Type B pancreatic cell (in vitro differentiated cells): ENCODE measurements around the gene NLRP11. TPM values are rescaled to one million over a fixed set of nuclear protein-coding genes. Genes with fewer than 3 reads are reported as not detected.

Experiments
- DNase-seq: peaks from one replicate; pipeline ENCODE4 v3.0.0; 2021; ENCODE audit warnings: mixed read lengths; ENCODE audit not compliant: unreplicated experiment; ENCODE audit errors: extremely low spot score
- H3K27ac Mint-ChIP-seq: 2 replicates; pipeline ENCODE4 v1.8.0; 2021; ENCODE audit warnings: mild to moderate bottlenecking, mixed read lengths
- H3K27me3 Mint-ChIP-seq: 2 replicates; pipeline ENCODE4 v1.8.0; 2021; ENCODE audit warnings: mixed read lengths
- H3K36me3 Mint-ChIP-seq: 2 replicates; pipeline ENCODE4 v1.8.0; 2021; ENCODE audit warnings: mixed read lengths
- H3K4me1 Mint-ChIP-seq: one replicate; pipeline ENCODE4 v1.8.0; 2021; ENCODE audit warnings: mixed read lengths; ENCODE audit not compliant: unreplicated experiment
- H3K4me3 Mint-ChIP-seq: 2 replicates; pipeline ENCODE4 v1.8.0; 2021; ENCODE audit warnings: mild to moderate bottlenecking, mixed read lengths
- H3K9me3 Mint-ChIP-seq: 2 replicates; pipeline ENCODE4 v1.8.0; 2021; ENCODE audit warnings: mixed read lengths
- CTCF ChIP-seq: fragments of 200-600 bp; sonication (generic); conservative IDR thresholded peaks from 2 replicates; pipeline ENCODE4 v1.5.0; 2021; ENCODE audit warnings: antibody characterized with exemption, mild to moderate bottlenecking
- total RNA-seq: library from RNA; stranded (reverse); gene quantifications from 2 replicates; pipeline ENCODE4 v1.2.1, GENCODE V29; 2021; ENCODE audit warnings: low replicate concordance

Gene NLRP11
- total RNA-seq, 1 donor from 2014 or later = not detected

- Mint-ChIP-seq H3K27me3 (no peaks in the 10 kb centered on the region), H3K9me3 (peaks cover 3% of the 10 kb centered on the region), H3K4me1 (no peaks in the 10 kb centered on the region), H3K4me3 (no peak overlapping the region), H3K36me3 (no peaks in the 10 kb centered on the region), H3K27ac (no peak overlapping the region)
- no peak for DNase-seq
- no peak for TF ChIP-seq CTCF
Observed at GRCh38 chr19:55753401-55753800, 78.4 kb downstream of the NLRP11 start.

GRCh38 chr19:55750715-55751114 is 81.1 kb downstream of the NLRP11 start:
- no peaks in the 10 kb centered on the region for H3K4me1 Mint-ChIP-seq
- H3K27me3 Mint-ChIP-seq = no peaks in the 10 kb centered on the region
- no peak overlapping the region for H3K27ac Mint-ChIP-seq
- DNase-seq = no peak
- H3K9me3 Mint-ChIP-seq = peaks cover 3% of the 10 kb centered on the region
- no peak for TF ChIP-seq CTCF
- no peaks in the 10 kb centered on the region for H3K36me3 Mint-ChIP-seq
- no peak overlapping the region for H3K4me3 Mint-ChIP-seq

GRCh38 chr19:55738302-55738701 is 93.5 kb downstream of the NLRP11 start, which contains the start of gene NLRP9:
TSS of gene NLRP9 (minus strand) at chr19:55738402. CDS start at chr19:55738374, 28 bp downstream.
- no peak for DNase-seq
- Mint-ChIP-seq H3K4me3 (no peak within 1 kb of the TSS), H3K4me1 (no peaks in the 10 kb centered on the region), H3K9me3 (peaks cover 11% of the 10 kb centered on the region), H3K27me3 (no peaks in the 10 kb centered on the region), H3K36me3 (no peaks in the 10 kb centered on the region), H3K27ac (no peak within 1 kb of the TSS)
- TF ChIP-seq CTCF = no peak

Other genes with a start within 250 kb of the NLRP11 start
- 18.4 and 22.4 TPM in 2 replicates for gene FIZ1, start 232.5 kb downstream of the NLRP11 start, total RNA-seq
- 13.6 and 23.9 TPM in 2 replicates for gene ZNF524, start 231.7 kb downstream of the NLRP11 start, total RNA-seq
- 14.6 and 16.2 TPM in 2 replicates for gene ZNF865, start 226.4 kb downstream of the NLRP11 start, total RNA-seq
- 9.4 and 9.6 TPM in 2 replicates for gene ZNF784, start 207.4 kb downstream of the NLRP11 start, total RNA-seq
- gene ZNF580, start 191.0 kb downstream of the NLRP11 start, total RNA-seq = 28.5 and 37.4 TPM in 2 replicates
- gene ZNF581, start 188.3 kb downstream of the NLRP11 start, total RNA-seq = 41.3 and 43.1 TPM in 2 replicates
- gene CCDC106, start 183.8 kb downstream of the NLRP11 start, total RNA-seq = 16.1 and 18.1 TPM in 2 replicates
- gene U2AF2, start 177.0 kb downstream of the NLRP11 start, total RNA-seq = 170 and 232 TPM in 2 replicates
- gene EPN1, start 156.8 kb downstream of the NLRP11 start, total RNA-seq = 121 and 127 TPM in 2 replicates
- not detected in 2 replicates for gene NLRP9, start 93.6 kb downstream of the NLRP11 start, total RNA-seq
- not detected in 2 replicates for gene RFPL4A, start 72.9 kb downstream of the NLRP11 start, total RNA-seq
- not detected in 2 replicates for gene RFPL4AL1, start 62.9 kb downstream of the NLRP11 start, total RNA-seq
- gene NLRP4, start 4.5 kb upstream of the NLRP11 start, total RNA-seq = not detected in 2 replicates
- gene NLRP13, start 100.3 kb upstream of the NLRP11 start, total RNA-seq = not detected in 2 replicates
- not detected in 2 replicates for gene NLRP8, start 115.8 kb upstream of the NLRP11 start, total RNA-seq
- not detected in 2 replicates for gene NLRP5, start 154.8 kb upstream of the NLRP11 start, total RNA-seq